PFSK-1 (cell line): ENCODE results near the gene TSPY2. TPM values are rescaled to one million over a fixed set of nuclear protein-coding genes. Genes with fewer than 3 reads are reported as not detected.
"Not testable (repeated sequence)": the region's sequence is repeated elsewhere in the genome, so short reads cannot be mapped to it uniquely, and the experiment has no call there.

Experiments used
- POLR2AphosphoS5 ChIP-seq: IDR thresholded peaks from 2 replicates; pipeline ENCODE4 v1.6.1; 2012; ENCODE audit warnings: low read depth, mild to moderate bottlenecking, control low read depth, low read length, moderate library complexity
- TAF1 ChIP-seq: IDR thresholded peaks from 2 replicates; pipeline ENCODE4 v1.6.1; 2012; ENCODE audit warnings: low read length, control low read depth, borderline replicate concordance; ENCODE audit not compliant: insufficient read depth
- polyA plus RNA-seq: library from polyadenylated mRNA; unstranded; fragments of >200 nt; gene quantifications from one replicate; pipeline ENCODE4 v1.2.1, GENCODE V29; 2012; ENCODE audit warnings: low read depth, missing spikeins; ENCODE audit not compliant: insufficient read length
- TF ChIP-seq, protein P1 (sequence below), 2 experiments: IDR thresholded peaks; 2 replicates each; pipeline versions ENCODE4 v1.6.1 to v1.8.0; 2011 to 2012; ENCODE audit warnings: low read depth in 2 of 2, low read length in 2 of 2, control low read depth in 1 of 2, inconsistent platforms in 1 of 2, mild to moderate bottlenecking in 1 of 2, moderate library complexity in 1 of 2; ENCODE audit not compliant: insufficient read depth in 1 of 2

TSPY2 gene
- polyA plus RNA-seq, result not detected

DNA sequence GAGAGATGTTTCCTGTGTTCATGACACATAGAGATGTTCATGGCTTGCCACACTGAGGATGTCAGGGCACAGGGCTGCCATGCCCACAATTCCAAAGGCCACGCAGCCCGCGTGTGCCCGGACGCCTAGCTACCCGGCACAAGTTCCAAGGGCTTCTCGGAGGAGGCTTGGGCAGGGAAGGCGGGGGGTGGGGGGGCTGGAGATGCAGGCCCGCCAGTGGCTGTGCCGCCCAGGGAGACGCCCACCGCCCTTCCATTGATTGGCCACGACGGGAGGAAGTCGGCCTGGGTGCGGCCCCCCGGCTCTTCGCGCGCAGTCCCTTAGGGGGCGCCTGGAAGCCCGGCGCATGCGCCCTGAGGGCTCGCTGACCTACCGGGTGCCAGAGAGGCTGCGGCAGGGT is at the start of gene TSPY2:
TSS of gene TSPY2 (plus strand) at position 301 of the 400 bp plus-strand sequence. CDS start at position 347, 46 bp downstream.
- TF ChIP-seq, protein P1, sequence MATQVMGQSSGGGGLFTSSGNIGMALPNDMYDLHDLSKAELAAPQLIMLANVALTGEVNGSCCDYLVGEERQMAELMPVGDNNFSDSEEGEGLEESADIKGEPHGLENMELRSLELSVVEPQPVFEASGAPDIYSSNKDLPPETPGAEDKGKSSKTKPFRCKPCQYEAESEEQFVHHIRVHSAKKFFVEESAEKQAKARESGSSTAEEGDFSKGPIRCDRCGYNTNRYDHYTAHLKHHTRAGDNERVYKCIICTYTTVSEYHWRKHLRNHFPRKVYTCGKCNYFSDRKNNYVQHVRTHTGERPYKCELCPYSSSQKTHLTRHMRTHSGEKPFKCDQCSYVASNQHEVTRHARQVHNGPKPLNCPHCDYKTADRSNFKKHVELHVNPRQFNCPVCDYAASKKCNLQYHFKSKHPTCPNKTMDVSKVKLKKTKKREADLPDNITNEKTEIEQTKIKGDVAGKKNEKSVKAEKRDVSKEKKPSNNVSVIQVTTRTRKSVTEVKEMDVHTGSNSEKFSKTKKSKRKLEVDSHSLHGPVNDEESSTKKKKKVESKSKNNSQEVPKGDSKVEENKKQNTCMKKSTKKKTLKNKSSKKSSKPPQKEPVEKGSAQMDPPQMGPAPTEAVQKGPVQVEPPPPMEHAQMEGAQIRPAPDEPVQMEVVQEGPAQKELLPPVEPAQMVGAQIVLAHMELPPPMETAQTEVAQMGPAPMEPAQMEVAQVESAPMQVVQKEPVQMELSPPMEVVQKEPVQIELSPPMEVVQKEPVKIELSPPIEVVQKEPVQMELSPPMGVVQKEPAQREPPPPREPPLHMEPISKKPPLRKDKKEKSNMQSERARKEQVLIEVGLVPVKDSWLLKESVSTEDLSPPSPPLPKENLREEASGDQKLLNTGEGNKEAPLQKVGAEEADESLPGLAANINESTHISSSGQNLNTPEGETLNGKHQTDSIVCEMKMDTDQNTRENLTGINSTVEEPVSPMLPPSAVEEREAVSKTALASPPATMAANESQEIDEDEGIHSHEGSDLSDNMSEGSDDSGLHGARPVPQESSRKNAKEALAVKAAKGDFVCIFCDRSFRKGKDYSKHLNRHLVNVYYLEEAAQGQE (IDR thresholded peaks at IDR 0.05; ENCODE audit: insufficient read depth in 1 of 2, low read depth in 2 of 2, low read length in 2 of 2), result not testable (repeated sequence)
- TF ChIP-seq TAF1, POLR2AphosphoS5: not testable (repeated sequence)
